IMR-90 (cell line): ENCODE data around the gene ADGRA1. TPM values are rescaled to one million over a fixed set of nuclear protein-coding genes. Genes with fewer than 3 reads are reported as not detected.

Experiments used
- ATAC-seq: fragments of 200-7000 bp; cut with Tn5 transposase; 2 replicates; pipeline ENCODE4 v1.9.1; 2020; ENCODE audit warnings: low read depth, mild to moderate bottlenecking, moderate library complexity
- BruUV-seq: library from RNA; stranded (reverse); fragments of 400-500 nt; replicated peaks from 2 replicates; lab custom pipeline; 2021; lab: Mats Ljungman, UMichigan
- CTCF ChIA-PET: fragments of 300-600 bp; formaldehyde crosslinking; extraction: SDS; loops from one replicate; lab custom pipeline; 2021; ENCODE audit warnings: antibody characterized with exemption; lab: Yijun Ruan, JAX
- POLR2A ChIA-PET: fragments of 300-600 bp; sonication (Branson Sonifier 250); formaldehyde crosslinking; loops from one replicate; lab custom pipeline; 2022; ENCODE audit warnings: antibody characterized with exemption; ENCODE audit not compliant: unreplicated experiment; lab: Charles Lee
- DNase-seq: peaks from one replicate; pipeline ENCODE4 v3.0.0; 2013
- H2AFZ ChIP-seq: replicated peaks from 2 replicates; pipeline ENCODE3; 2013; ENCODE audit warnings: low read length, mild to moderate bottlenecking; ENCODE audit not compliant: poor library complexity
- H2AK5ac ChIP-seq: 2 replicates; pipeline ENCODE4 v1.6.1; 2013; ENCODE audit warnings: low read depth, low read length, inconsistent platforms
- H2AK9ac ChIP-seq: replicated peaks from 2 replicates; pipeline ENCODE3; 2013; ENCODE audit warnings: mild to moderate bottlenecking, low read depth, low read length, moderate library complexity; ENCODE audit not compliant: poor library complexity
- H2BK120ac ChIP-seq: 2 replicates; pipeline ENCODE4 v1.6.1; 2013; ENCODE audit warnings: low read depth, low read length, inconsistent platforms
- H2BK15ac ChIP-seq: 3 replicates; pipeline ENCODE4 v1.6.1; 2013; ENCODE audit warnings: low read depth, low read length, inconsistent platforms
- H2BK20ac ChIP-seq: 2 replicates; pipeline ENCODE4 v1.6.1; 2013; ENCODE audit warnings: low read depth, mild to moderate bottlenecking, inconsistent platforms, low read length, moderate library complexity
- H2BK5ac ChIP-seq: 2 replicates; pipeline ENCODE4 v1.6.1; 2013; ENCODE audit warnings: mild to moderate bottlenecking, low read depth, low read length, inconsistent platforms; ENCODE audit not compliant: poor library complexity, severe bottlenecking
- H3K14ac ChIP-seq: replicated peaks from 2 replicates; pipeline ENCODE4 v1.6.1; 2013; ENCODE audit warnings: low read depth, low read length, inconsistent platforms
- H3K18ac ChIP-seq: 2 replicates; pipeline ENCODE4 v1.6.1; 2013; ENCODE audit warnings: low read depth, low read length, control low read depth
- H3K23ac ChIP-seq: 2 replicates; pipeline ENCODE4 v1.6.1; 2013; ENCODE audit warnings: low read depth, low read length, inconsistent platforms
- H3K27ac ChIP-seq: 2 replicates; pipeline ENCODE4 v1.5.1; 2013; ENCODE audit warnings: mild to moderate bottlenecking, control low read depth, low read length; ENCODE audit not compliant: insufficient read depth
- H3K27me3 ChIP-seq: 2 replicates; pipeline ENCODE4 v1.6.1; 2013; ENCODE audit warnings: low read length; ENCODE audit not compliant: control insufficient read depth, insufficient read depth
- H3K36me3 ChIP-seq: 2 replicates; pipeline ENCODE4 v1.6.1; 2013; ENCODE audit warnings: low read length, mixed read lengths; ENCODE audit not compliant: control insufficient read depth, insufficient read depth
- H3K4ac ChIP-seq: 2 replicates; pipeline ENCODE4 v1.6.1; 2013; ENCODE audit warnings: low read depth, low read length, inconsistent platforms
- H3K4me1 ChIP-seq: 2 replicates; pipeline ENCODE4 v1.6.1; 2013; ENCODE audit warnings: low read length, mixed read lengths; ENCODE audit not compliant: control insufficient read depth, insufficient read depth
- H3K4me2 ChIP-seq: 2 replicates; pipeline ENCODE4 v1.6.1; 2013; ENCODE audit warnings: low read depth, mild to moderate bottlenecking, control low read depth, low read length, moderate library complexity
- H3K4me3 ChIP-seq: 2 replicates; pipeline ENCODE4 v1.5.1; 2013; ENCODE audit warnings: low read depth, mild to moderate bottlenecking, control low read depth, low read length, moderate library complexity; ENCODE audit not compliant: insufficient read depth
- H3K56ac ChIP-seq: 2 replicates; pipeline ENCODE4 v1.6.1; 2013; ENCODE audit warnings: low read length, inconsistent platforms; ENCODE audit not compliant: insufficient read depth; ENCODE audit errors: extremely low read depth
- H3K79me1 ChIP-seq, 2 experiments: 2 replicates each; pipeline ENCODE4 v1.6.1; 2013; ENCODE audit warnings: low read length in 2 of 2, inconsistent platforms in 1 of 2, low read depth in 1 of 2
- H3K9ac ChIP-seq: 2 replicates; pipeline ENCODE4 v1.6.1; 2013; ENCODE audit warnings: low read depth, low read length, control low read depth
- H3K9me1 ChIP-seq: 2 replicates; pipeline ENCODE4 v1.6.1; 2013; ENCODE audit warnings: low read length, inconsistent platforms; ENCODE audit not compliant: insufficient read depth
- H3K9me3 ChIP-seq: 2 replicates; pipeline ENCODE4 v1.6.1; 2013; ENCODE audit warnings: low read length; ENCODE audit not compliant: control insufficient read depth, insufficient read depth
- H4K20me1 ChIP-seq: 2 replicates; pipeline ENCODE4 v1.6.1; 2013; ENCODE audit warnings: low read length, inconsistent platforms; ENCODE audit not compliant: insufficient read depth
- H4K5ac ChIP-seq: 2 replicates; pipeline ENCODE4 v1.6.1; 2013; ENCODE audit warnings: mild to moderate bottlenecking, low read depth, low read length, control low read depth
- H4K8ac ChIP-seq, 2 experiments: 2 replicates each; pipeline ENCODE4 v1.6.1; 2013; ENCODE audit warnings: low read depth in 2 of 2, low read length in 2 of 2, control low read depth in 1 of 2, inconsistent platforms in 1 of 2
- H4K91ac ChIP-seq: 2 replicates; pipeline ENCODE4 v1.6.1; 2013; ENCODE audit warnings: low read depth, low read length, inconsistent platforms; ENCODE audit not compliant: insufficient read depth
- CHD1 ChIP-seq: IDR thresholded peaks from 2 replicates; pipeline ENCODE4 v1.6.1; 2012; ENCODE audit warnings: low read depth, low read length, improper control_type of control experiment
- FOS ChIP-seq: fragments of 150-350 bp; IDR thresholded peaks from 2 replicates; pipeline ENCODE4 v1.6.1; 2016; ENCODE audit warnings: low read depth, low read length
- MAFK ChIP-seq: IDR thresholded peaks from 2 replicates; pipeline ENCODE4 v1.6.1; 2012; ENCODE audit warnings: low read depth, low read length, improper control_type of control experiment
- MAZ ChIP-seq: IDR thresholded peaks from 2 replicates; pipeline ENCODE4 v1.6.1; 2012; ENCODE audit warnings: low read depth, mild to moderate bottlenecking, low read length, improper control_type of control experiment, moderate library complexity, borderline replicate concordance
- MXI1 ChIP-seq: IDR thresholded peaks from 2 replicates; pipeline ENCODE4 v1.6.1; 2012; ENCODE audit warnings: low read depth, mild to moderate bottlenecking, low read length, moderate library complexity, borderline replicate concordance
- NFE2L2 ChIP-seq: fragments of 150-350 bp; IDR thresholded peaks from 2 replicates; pipeline ENCODE4 v1.6.1; 2016; ENCODE audit warnings: low read depth, mild to moderate bottlenecking, low read length
- POLR2A ChIP-seq: IDR thresholded peaks from 2 replicates; pipeline ENCODE4 v1.6.1; 2012; ENCODE audit warnings: mild to moderate bottlenecking, low read depth, low read length
- RAD21 ChIP-seq: IDR thresholded peaks from 2 replicates; pipeline ENCODE4 v1.6.1; 2012; ENCODE audit warnings: low read length, improper control_type of control experiment
- RFX5 ChIP-seq: IDR thresholded peaks from 2 replicates; pipeline ENCODE4 v1.8.0; 2012; ENCODE audit warnings: low read depth, mild to moderate bottlenecking, low read length, moderate library complexity
- SMC3 ChIP-seq: fragments of 150-350 bp; IDR thresholded peaks from 2 replicates; pipeline ENCODE4 v1.6.1; 2016; ENCODE audit warnings: low read depth, mild to moderate bottlenecking, antibody characterized with exemption, low read length, moderate library complexity
- WGBS, 2 experiments: methylation state at CpG; one replicate each; pipeline versions ENCODE4 v1.1.5 to v1.1.7; 2013; ENCODE audit warnings: missing lambda C conversion rate in 2 of 2; ENCODE audit not compliant: insufficient read length in 1 of 2; ENCODE audit errors: extremely low coverage in 2 of 2; 5-methylcytosine and 5-hydroxymethylcytosine counted together
- dilution Hi-C: fragments of 300-500 bp; cut with HindIII; formaldehyde crosslinking; loops from one replicate; pipeline ENCODE4 v1.14.3; 2018; ENCODE audit warnings: low sequenced_read_pairs; ENCODE audit not compliant: unreplicated experiment
- in situ Hi-C: fragments of 300-500 bp; cut with MboI; formaldehyde crosslinking; loops from 3 replicates; pipeline ENCODE4 v1.14.3; 2019; ENCODE audit warnings: low sequenced_read_pairs, inconsistent platforms, mixed read lengths
- intact Hi-C: fragments of 100-400 bp; cut with micrococcal nuclease; formaldehyde crosslinking; loops from 2 replicates; pipeline ENCODE4 v1.10.0; 2022
- polyA plus RNA-seq, 3 experiments: library from polyadenylated mRNA; depleted of rRNA; stranded (reverse); fragments of >200 nt; gene quantifications; 2 replicates each; pipeline ENCODE4 v1.2.3, GENCODE V29; 2012; ENCODE audit warnings: low replicate concordance in 1 of 3
- total RNA-seq: library from RNA; depleted of rRNA; stranded (reverse); fragments of >200 nt; gene quantifications from 2 replicates; pipeline ENCODE4 v1.2.3, GENCODE V29; 2012
- TF ChIP-seq, protein P1 (sequence below): conservative IDR thresholded peaks from 2 replicates; pipeline ENCODE4 v1.5.1; 2012; ENCODE audit warnings: mild to moderate bottlenecking, low read depth, low read length, improper control_type of control experiment

Gene ADGRA1
- total and polyA plus RNA-seq, 2 of the 4 experiments (the other 2 are of a cell fraction) = not detected

DNA sequence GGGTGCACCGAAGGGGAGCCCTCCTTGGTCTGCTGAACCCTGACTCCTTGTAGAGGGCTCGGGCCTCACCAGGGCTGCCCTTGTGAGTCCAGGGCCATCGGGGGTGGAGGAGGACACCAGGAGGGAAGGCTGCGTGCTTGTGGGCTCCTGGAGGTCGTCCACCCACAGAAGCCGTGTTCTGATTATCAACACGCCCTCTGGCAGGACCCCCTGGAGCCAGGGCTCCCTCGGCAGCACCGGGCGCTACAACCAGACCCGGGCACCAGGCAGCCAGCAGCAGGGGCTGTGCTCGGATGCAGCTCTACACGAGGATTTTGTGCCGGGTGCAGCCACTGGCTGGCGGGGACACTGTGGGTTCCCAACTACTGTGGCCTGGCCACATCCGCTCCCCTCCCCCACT, 6.1 kb upstream of the ADGRA1 start:
- H2AK5ac ChIP-seq = no peak overlapping the region
- H2AK9ac ChIP-seq = no peak overlapping the region
- no peak overlapping the region for H3K56ac ChIP-seq
- TF ChIP-seq, protein P1, sequence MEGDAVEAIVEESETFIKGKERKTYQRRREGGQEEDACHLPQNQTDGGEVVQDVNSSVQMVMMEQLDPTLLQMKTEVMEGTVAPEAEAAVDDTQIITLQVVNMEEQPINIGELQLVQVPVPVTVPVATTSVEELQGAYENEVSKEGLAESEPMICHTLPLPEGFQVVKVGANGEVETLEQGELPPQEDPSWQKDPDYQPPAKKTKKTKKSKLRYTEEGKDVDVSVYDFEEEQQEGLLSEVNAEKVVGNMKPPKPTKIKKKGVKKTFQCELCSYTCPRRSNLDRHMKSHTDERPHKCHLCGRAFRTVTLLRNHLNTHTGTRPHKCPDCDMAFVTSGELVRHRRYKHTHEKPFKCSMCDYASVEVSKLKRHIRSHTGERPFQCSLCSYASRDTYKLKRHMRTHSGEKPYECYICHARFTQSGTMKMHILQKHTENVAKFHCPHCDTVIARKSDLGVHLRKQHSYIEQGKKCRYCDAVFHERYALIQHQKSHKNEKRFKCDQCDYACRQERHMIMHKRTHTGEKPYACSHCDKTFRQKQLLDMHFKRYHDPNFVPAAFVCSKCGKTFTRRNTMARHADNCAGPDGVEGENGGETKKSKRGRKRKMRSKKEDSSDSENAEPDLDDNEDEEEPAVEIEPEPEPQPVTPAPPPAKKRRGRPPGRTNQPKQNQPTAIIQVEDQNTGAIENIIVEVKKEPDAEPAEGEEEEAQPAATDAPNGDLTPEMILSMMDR = no peak
- no peak for TF ChIP-seq RAD21
- no peak for TF ChIP-seq POLR2A
- no peak for TF ChIP-seq MXI1
- TF ChIP-seq MAFK = no peak
- TF ChIP-seq NFE2L2 = no peak
- no peak for TF ChIP-seq CHD1
- no peak for TF ChIP-seq SMC3
- TF ChIP-seq FOS = no peak
- TF ChIP-seq MAZ = no peak
- no peak for TF ChIP-seq RFX5
- H3K4me3 ChIP-seq = no peak overlapping the region
- H3K4me1 ChIP-seq = no peaks in the 10 kb centered on the region
- no peak overlapping the region for H3K27ac ChIP-seq
- H3K9me1 ChIP-seq = no peaks in the 10 kb centered on the region
- H3K27me3 ChIP-seq = peaks cover 9% of the 10 kb centered on the region; the same call in 1 of the 2 replicates
- ATAC-seq = no peak
- no peak overlapping the region for H2BK5ac ChIP-seq
- 91% methylated on average over 5 of the region's 16 CpGs; no CpG with 5 or more reads in 1 of the 2 experiments for whole genome bisulfite sequencing, 2 experiments
- intact Hi-C loops = no loop called here
- ChIA-PET POLR2A (no interaction called here), CTCF (no interaction called here)
- H3K14ac ChIP-seq = no peak overlapping the region
- H3K9me3 ChIP-seq = no peaks in the 10 kb centered on the region; the same call in 1 of the 2 replicates
- DNase-seq = no peak
- H3K18ac ChIP-seq = no peak overlapping the region
- no peaks in the 10 kb centered on the region for H4K20me1 ChIP-seq
- H3K4me2 ChIP-seq = no peak overlapping the region
- H2BK15ac ChIP-seq = no peak overlapping the region
- no peak overlapping the region for H4K91ac ChIP-seq
- no peak overlapping the region for H2AFZ ChIP-seq
- in situ Hi-C loops = no loop called here
- no peaks in the 10 kb centered on the region for H3K36me3 ChIP-seq
- no peak overlapping the region for H3K9ac ChIP-seq
- no peak overlapping the region for H4K8ac ChIP-seq
- H2BK120ac ChIP-seq = no peak overlapping the region
- H4K5ac ChIP-seq = no peak overlapping the region
- no peak overlapping the region for H3K23ac ChIP-seq
- no TSS peak for BruUV-seq
- no peaks in the 10 kb centered on the region for H3K79me1 ChIP-seq
- no peak overlapping the region for H2BK20ac ChIP-seq
- dilution Hi-C loops = no loop called here
- no peak overlapping the region for H3K4ac ChIP-seq
